Fibroblast of lung (primary cell): ENCODE results near the gene TGFB1I1.
"Not testable (repeated sequence)": the region's sequence is repeated elsewhere in the genome, so short reads cannot be mapped to it uniquely, and the experiment has no call there.

Experiments used
- EZH2 ChIP-seq: IDR thresholded peaks from 2 replicates; pipeline ENCODE4 v1.5.1; 2012; ENCODE audit warnings: low read length, control low read depth, mild to moderate bottlenecking; ENCODE audit errors: missing control alignments
- TF ChIP-seq, protein P1 (sequence below), 2 donors: IDR thresholded peaks in 1 of 2; conservative IDR thresholded peaks in 1 of 2; 1 replicate in 1 of 2; 2 replicates in 1 of 2; pipeline ENCODE4 v1.5.1; 2011 to 2012; ENCODE audit warnings: low read length in 2 of 2, control low read depth in 1 of 2, inconsistent platforms in 1 of 2, low read depth in 1 of 2, mild to moderate bottlenecking in 1 of 2

DNA sequence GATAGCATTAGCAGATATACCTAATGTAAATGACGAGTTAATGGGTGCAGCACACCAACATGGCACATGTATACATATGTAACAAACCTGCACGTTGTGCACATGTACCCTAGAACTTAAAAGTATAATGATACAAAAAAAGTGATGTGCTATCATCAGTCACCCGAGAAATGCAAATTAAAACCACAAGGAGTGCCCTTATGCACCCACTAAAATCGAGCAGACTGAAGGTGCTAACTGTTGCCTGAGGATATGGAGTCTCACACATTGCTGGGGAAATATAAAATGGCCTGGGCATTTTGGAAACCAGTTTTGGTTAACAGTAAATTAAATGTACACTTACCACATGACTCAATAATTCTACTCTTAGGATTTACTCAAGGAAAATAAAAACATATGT lies 32.9 kb upstream of the TGFB1I1 start:
- TF ChIP-seq, protein P1, sequence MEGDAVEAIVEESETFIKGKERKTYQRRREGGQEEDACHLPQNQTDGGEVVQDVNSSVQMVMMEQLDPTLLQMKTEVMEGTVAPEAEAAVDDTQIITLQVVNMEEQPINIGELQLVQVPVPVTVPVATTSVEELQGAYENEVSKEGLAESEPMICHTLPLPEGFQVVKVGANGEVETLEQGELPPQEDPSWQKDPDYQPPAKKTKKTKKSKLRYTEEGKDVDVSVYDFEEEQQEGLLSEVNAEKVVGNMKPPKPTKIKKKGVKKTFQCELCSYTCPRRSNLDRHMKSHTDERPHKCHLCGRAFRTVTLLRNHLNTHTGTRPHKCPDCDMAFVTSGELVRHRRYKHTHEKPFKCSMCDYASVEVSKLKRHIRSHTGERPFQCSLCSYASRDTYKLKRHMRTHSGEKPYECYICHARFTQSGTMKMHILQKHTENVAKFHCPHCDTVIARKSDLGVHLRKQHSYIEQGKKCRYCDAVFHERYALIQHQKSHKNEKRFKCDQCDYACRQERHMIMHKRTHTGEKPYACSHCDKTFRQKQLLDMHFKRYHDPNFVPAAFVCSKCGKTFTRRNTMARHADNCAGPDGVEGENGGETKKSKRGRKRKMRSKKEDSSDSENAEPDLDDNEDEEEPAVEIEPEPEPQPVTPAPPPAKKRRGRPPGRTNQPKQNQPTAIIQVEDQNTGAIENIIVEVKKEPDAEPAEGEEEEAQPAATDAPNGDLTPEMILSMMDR (conservative IDR thresholded peaks at IDR 0.05 in 1 of 2, IDR thresholded peaks at IDR 0.05 in 1 of 2; ENCODE audit: low read depth in 1 of 2, low read length in 2 of 2), result not testable (repeated sequence)
- not testable (repeated sequence) for TF ChIP-seq EZH2
